Prostate gland (tissue), 2 donors: ENCODE data around the gene TFAP2E. TPM values are rescaled to one million over a fixed set of nuclear protein-coding genes. Genes with fewer than 3 reads are reported as not detected.

Source experiments
- DNase-seq: peaks from one replicate; pipeline ENCODE4 v3.0.0-alpha.2; 2019; ENCODE audit warnings: low spot score
- H3K27ac ChIP-seq, 2 donors: fragments of 200-600 bp; sonication (generic); 2 replicates each; pipeline ENCODE4 v1.5.1; 2017 to 2019
- H3K27me3 ChIP-seq: fragments of 200-600 bp; sonication (generic); replicated peaks from 2 replicates; pipeline ENCODE4 v1.5.1; 2019; ENCODE audit not compliant: insufficient read depth
- H3K36me3 ChIP-seq, 2 donors: fragments of 200-600 bp; sonication (generic); 1 replicate in 1 of 2; 2 replicates in 1 of 2; pipeline versions ENCODE4 v1.5.1 to v1.8.1; 2017 to 2019
- H3K4me1 ChIP-seq: fragments of 200-600 bp; sonication (generic); replicated peaks from 2 replicates; pipeline ENCODE4 v1.5.1; 2019
- H3K4me3 ChIP-seq, 2 donors: fragments of 200-600 bp; sonication (generic); 2 replicates each; pipeline ENCODE4 v1.5.1; 2017 to 2019
- H3K9me3 ChIP-seq: fragments of 200-600 bp; sonication (generic); 2 replicates; pipeline ENCODE4 v1.5.1; 2017
- CTCF ChIP-seq, 4 experiments: fragments of 200-600 bp in 2 of 4; fragments of 450-650 bp in 2 of 4; sonication (generic) in 2 of 4; IDR thresholded peaks; 1 replicate in 3 of 4; 2 replicates in 1 of 4; pipeline ENCODE4 v1.5.1; 2016 to 2019; ENCODE audit warnings: antibody characterized with exemption in 4 of 4, mild to moderate bottlenecking in 2 of 4, moderate library complexity in 2 of 4
- POLR2A ChIP-seq: fragments of 450-650 bp; IDR thresholded peaks from one replicate; pipeline ENCODE4 v1.6.1; 2016; ENCODE audit warnings: antibody characterized with exemption, mild to moderate bottlenecking
- POLR2AphosphoS5 ChIP-seq: sonication (generic); formaldehyde crosslinking; IDR thresholded peaks from one replicate; pipeline ENCODE4 v1.6.1; 2017; ENCODE audit warnings: antibody characterized with exemption
- WGBS: methylation state at CpG from one replicate; pipeline ENCODE4 v1.1.5; 2018; 5-methylcytosine and 5-hydroxymethylcytosine counted together
- intact Hi-C: fragments of 100-400 bp; cut with DNase I; formaldehyde crosslinking; loops from one replicate; pipeline ENCODE4 v1.14.2; 2022
- total RNA-seq, 2 donors: library from RNA; depleted of rRNA; stranded (reverse); fragments of >200 nt; gene quantifications; one replicate each; pipeline ENCODE4 v1.1.0, GENCODE V29; 2016

TFAP2E gene
- total RNA-seq, 2 donors from 2014 or later: 2.0 to 2.2 TPM

- H3K27me3 ChIP-seq: no peaks in the 10 kb centered on the region
- no peak for DNase-seq
- H3K27ac ChIP-seq: no peak overlapping the region
- H3K36me3 ChIP-seq: peaks cover 0 to 6% of the 10 kb centered on the region in 2 donors
- H3K4me1 ChIP-seq: no peaks in the 10 kb centered on the region
- no peak overlapping the region for H3K4me3 ChIP-seq
- H3K9me3 ChIP-seq: no peaks in the 10 kb centered on the region
- intact Hi-C loops: no loop called here
- WGBS: 84% methylated on average over 4 of the region's 4 CpGs
- TF ChIP-seq CTCF (IDR thresholded peaks at IDR 0.05) (no peak), POLR2AphosphoS5 (no peak), POLR2A (no peak)
Observed at GRCh38 chr1:35603941-35604340, 30.8 kb downstream of the TFAP2E start.

- H3K27ac ChIP-seq: no peak overlapping the region
- intact Hi-C loops: no loop called here
- TF ChIP-seq POLR2A: no peak
- TF ChIP-seq CTCF (IDR thresholded peaks at IDR 0.05): no peak
- TF ChIP-seq POLR2AphosphoS5: no peak
- no peaks in the 10 kb centered on the region for H3K9me3 ChIP-seq
- no peaks in the 10 kb centered on the region for H3K27me3 ChIP-seq
- H3K4me1 ChIP-seq: no peaks in the 10 kb centered on the region
- no peak overlapping the region for H3K4me3 ChIP-seq
- H3K36me3 ChIP-seq: peaks cover 0 to 8% of the 10 kb centered on the region in 2 donors
- 71% methylated on average over 6 of the region's 6 CpGs for WGBS
- no peak for DNase-seq
Observed at GRCh38 chr1:35605071-35605866, 32.2 kb downstream of the TFAP2E start.

- Histone ChIP-seq H3K4me1 (no peaks in the 10 kb centered on the region), H3K4me3 (no peak overlapping the region), H3K27me3 (no peaks in the 10 kb centered on the region), H3K36me3 (peaks cover 0 to 8% of the 10 kb centered on the region in 2 donors), H3K9me3 (no peaks in the 10 kb centered on the region), H3K27ac (no peak overlapping the region)
- 57% methylated on average over 4 of the region's 4 CpGs for WGBS
- intact Hi-C loops: no loop called here
- no peak for DNase-seq
- TF ChIP-seq POLR2A: no peak
- no peak for TF ChIP-seq CTCF (IDR thresholded peaks at IDR 0.05)
- no peak for TF ChIP-seq POLR2AphosphoS5
Observed at GRCh38 chr1:35605867-35606182, 32.7 kb downstream of the TFAP2E start.

GRCh38 chr1:35611655-35612054 is 38.5 kb downstream of the TFAP2E start:
- intact Hi-C loops: no loop called here
- TF ChIP-seq POLR2A: no peak
- no peak for TF ChIP-seq CTCF (IDR thresholded peaks at IDR 0.05)
- no peak for TF ChIP-seq POLR2AphosphoS5
- 94% methylated on average over 7 of the region's 7 CpGs for WGBS
- Histone ChIP-seq H3K4me1 (no peaks in the 10 kb centered on the region), H3K4me3 (no peak overlapping the region), H3K36me3 (peaks cover 0 to 8% of the 10 kb centered on the region in 2 donors), H3K27me3 (no peaks in the 10 kb centered on the region), H3K9me3 (no peaks in the 10 kb centered on the region), H3K27ac (no peak overlapping the region)
- DNase-seq: no peak

GRCh38 chr1:35615440-35615839 is 42.3 kb downstream of the TFAP2E start:
- no peaks in the 10 kb centered on the region for H3K27me3 ChIP-seq
- DNase-seq: no peak
- H3K4me1 ChIP-seq: no peaks in the 10 kb centered on the region
- no peaks in the 10 kb centered on the region for H3K36me3 ChIP-seq
- H3K9me3 ChIP-seq: no peaks in the 10 kb centered on the region
- H3K27ac ChIP-seq: no peak overlapping the region
- H3K4me3 ChIP-seq: no peak overlapping the region
- intact Hi-C loops: no loop called here
- 89% methylated on average over 8 of the region's 8 CpGs for WGBS
- TF ChIP-seq POLR2AphosphoS5 (no peak), POLR2A (no peak), CTCF (IDR thresholded peaks at IDR 0.05) (no peak)
